Measurements from ENCODE around the gene ARRB1. TPM values are rescaled to one million over a fixed set of nuclear protein-coding genes. Genes with fewer than 3 reads are reported as not detected.
A peak's percentile ranks its signal among the peaks of the same experiment; 100 is the strongest.

Gene ARRB1
- total and polyA plus RNA-seq, 2 of the 13 experiments (the other 11 are each of a cell fraction or from before 2014, with no cell fraction given): 22.5 to 35.7 TPM

- no peak for TF ChIP-seq ZNF547 (CRISPR knock-in tag; IDR thresholded peaks at IDR 0.05)
Measured at GRCh38 chr11:75324740-75325139, 26.7 kb downstream of the ARRB1 start (continued).

GRCh38 chr11:75324189-75324588, 27.3 kb downstream of the ARRB1 start:
- H3K4me1 ChIP-seq (ENCODE audit: insufficient read depth, low read length): peaks cover 64% of the 10 kb centered on the region
- WGBS (ENCODE audit: low lambda C conversion rate): 88% methylated on average over 10 of the region's 12 CpGs
- peak overlapping the region; percentile 53 for H3K27ac ChIP-seq (ENCODE audit: extremely low read length, insufficient read depth, low read length)
- H3K9me3 ChIP-seq (ENCODE audit: low read length): no peaks in the 10 kb centered on the region
- no peak overlapping the region for H3K4me3 ChIP-seq (replicated peaks in 1 of 3; ENCODE audit: insufficient read depth in 1 of 3, low read depth in 2 of 3, low read length in 3 of 3)
- intact Hi-C loops (cut with micrococcal nuclease; ENCODE audit: unreplicated experiment) (no loop called here), in situ Hi-C loops (cut with HindIII; ENCODE audit: extremely low pct_ligation_motif_present, low pct_unique_long_range_greater_than_20kb) (no loop called here)
- FAIRE-seq (no peak), DNase-seq (ENCODE audit: low spot score) (no peak), ATAC-seq (peak; percentile 28)
- peaks cover 20% of the 10 kb centered on the region for H3K79me2 ChIP-seq (ENCODE audit: insufficient read depth, low read length)
- 0 out of 2 replicates have a peak overlapping the region, but pooled peaks have one; percentile 1 for H3K9ac ChIP-seq (ENCODE audit: insufficient read depth, low read depth, low read length)
- BruUV-seq (replicated peaks): no TSS peak
- H3K27me3 ChIP-seq (ENCODE audit: control insufficient read depth in 1 of 2, insufficient read depth in 2 of 2, low read length in 2 of 2): no peaks in the 10 kb centered on the region
- H2AFZ ChIP-seq (ENCODE audit: low read length): no peak overlapping the region
- TF ChIP-seq, protein P1, sequence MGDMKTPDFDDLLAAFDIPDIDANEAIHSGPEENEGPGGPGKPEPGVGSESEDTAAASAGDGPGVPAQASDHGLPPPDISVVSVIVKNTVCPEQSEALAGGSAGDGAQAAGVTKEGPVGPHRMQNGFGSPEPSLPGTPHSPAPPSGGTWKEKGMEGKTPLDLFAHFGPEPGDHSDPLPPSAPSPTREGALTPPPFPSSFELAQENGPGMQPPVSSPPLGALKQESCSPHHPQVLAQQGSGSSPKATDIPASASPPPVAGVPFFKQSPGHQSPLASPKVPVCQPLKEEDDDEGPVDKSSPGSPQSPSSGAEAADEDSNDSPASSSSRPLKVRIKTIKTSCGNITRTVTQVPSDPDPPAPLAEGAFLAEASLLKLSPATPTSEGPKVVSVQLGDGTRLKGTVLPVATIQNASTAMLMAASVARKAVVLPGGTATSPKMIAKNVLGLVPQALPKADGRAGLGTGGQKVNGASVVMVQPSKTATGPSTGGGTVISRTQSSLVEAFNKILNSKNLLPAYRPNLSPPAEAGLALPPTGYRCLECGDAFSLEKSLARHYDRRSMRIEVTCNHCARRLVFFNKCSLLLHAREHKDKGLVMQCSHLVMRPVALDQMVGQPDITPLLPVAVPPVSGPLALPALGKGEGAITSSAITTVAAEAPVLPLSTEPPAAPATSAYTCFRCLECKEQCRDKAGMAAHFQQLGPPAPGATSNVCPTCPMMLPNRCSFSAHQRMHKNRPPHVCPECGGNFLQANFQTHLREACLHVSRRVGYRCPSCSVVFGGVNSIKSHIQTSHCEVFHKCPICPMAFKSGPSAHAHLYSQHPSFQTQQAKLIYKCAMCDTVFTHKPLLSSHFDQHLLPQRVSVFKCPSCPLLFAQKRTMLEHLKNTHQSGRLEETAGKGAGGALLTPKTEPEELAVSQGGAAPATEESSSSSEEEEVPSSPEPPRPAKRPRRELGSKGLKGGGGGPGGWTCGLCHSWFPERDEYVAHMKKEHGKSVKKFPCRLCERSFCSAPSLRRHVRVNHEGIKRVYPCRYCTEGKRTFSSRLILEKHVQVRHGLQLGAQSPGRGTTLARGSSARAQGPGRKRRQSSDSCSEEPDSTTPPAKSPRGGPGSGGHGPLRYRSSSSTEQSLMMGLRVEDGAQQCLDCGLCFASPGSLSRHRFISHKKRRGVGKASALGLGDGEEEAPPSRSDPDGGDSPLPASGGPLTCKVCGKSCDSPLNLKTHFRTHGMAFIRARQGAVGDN (CRISPR knock-in tag; IDR thresholded peaks at IDR 0.05): peak; percentile 51; the same call in 1 of the 2 replicates
- TF ChIP-seq ZNF138 (CRISPR knock-in tag; IDR thresholded peaks at IDR 0.05; ENCODE audit: low read depth): no peak
- TF ChIP-seq SOX6 (IDR thresholded peaks at IDR 0.05): no peak
- no peak for TF ChIP-seq SOX6 (CRISPR knock-in tag; IDR thresholded peaks at IDR 0.05)
- no peak for TF ChIP-seq DMTF1 (CRISPR knock-in tag; IDR thresholded peaks at IDR 0.05)
- ChIA-PET CTCF (ENCODE audit: low intra/inter-chr PET ratio, low total read pairs) (no interaction called here), POLR2A (interaction anchor here (0.9 to 1.0 kb wide), 2 partner anchors 16 to 28 kb away, joined by 3 read pairs; no protein-coding TSS in a partner anchor)
- H3K4me2 ChIP-seq (ENCODE audit: low read depth, low read length): peak overlapping the region; percentile 55
- H3K36me3 ChIP-seq (replicated peaks in 1 of 2; ENCODE audit: control insufficient read depth in 1 of 2, insufficient read depth in 2 of 2, low read length in 2 of 2): peaks cover 2 to 5% of the 10 kb centered on the region in 2 experiments; a peak in 3 of 5 replicates
- H4K20me1 ChIP-seq (ENCODE audit: insufficient read depth, low read length): peaks cover 25% of the 10 kb centered on the region; the same call in 1 of the 2 replicates
